HG02763 (cell line): ENCODE results near the gene ANGPTL1.

Source experiments
- ATAC-seq: cut with Tn5 transposase; IDR thresholded peaks from one replicate; pipeline ENCODE4 v1.9.1; 2021; ENCODE audit warnings: mild to moderate bottlenecking, moderate library complexity; ENCODE audit not compliant: unreplicated experiment

Gene ANGPTL1, protein sequence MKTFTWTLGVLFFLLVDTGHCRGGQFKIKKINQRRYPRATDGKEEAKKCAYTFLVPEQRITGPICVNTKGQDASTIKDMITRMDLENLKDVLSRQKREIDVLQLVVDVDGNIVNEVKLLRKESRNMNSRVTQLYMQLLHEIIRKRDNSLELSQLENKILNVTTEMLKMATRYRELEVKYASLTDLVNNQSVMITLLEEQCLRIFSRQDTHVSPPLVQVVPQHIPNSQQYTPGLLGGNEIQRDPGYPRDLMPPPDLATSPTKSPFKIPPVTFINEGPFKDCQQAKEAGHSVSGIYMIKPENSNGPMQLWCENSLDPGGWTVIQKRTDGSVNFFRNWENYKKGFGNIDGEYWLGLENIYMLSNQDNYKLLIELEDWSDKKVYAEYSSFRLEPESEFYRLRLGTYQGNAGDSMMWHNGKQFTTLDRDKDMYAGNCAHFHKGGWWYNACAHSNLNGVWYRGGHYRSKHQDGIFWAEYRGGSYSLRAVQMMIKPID

DNA sequence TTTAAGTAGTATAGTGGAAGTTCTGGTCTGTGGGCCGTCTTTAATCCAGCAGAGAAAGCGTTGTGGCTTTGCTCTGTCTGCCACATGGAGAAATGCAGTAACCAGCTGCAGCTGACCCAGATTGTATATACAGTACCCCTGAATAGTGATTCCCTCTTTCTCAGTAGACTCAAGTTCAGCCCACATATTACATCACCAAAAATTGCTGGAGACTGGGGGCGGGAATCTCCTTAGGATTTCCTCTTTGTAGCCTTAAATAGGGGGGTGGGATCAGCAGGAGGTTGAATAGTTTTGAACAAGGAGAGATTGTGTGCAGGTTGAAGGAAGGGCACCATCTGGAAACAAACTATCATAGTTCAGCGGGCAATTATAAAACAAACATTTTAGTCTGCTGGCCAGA lies at the start of gene ANGPTL1:
ANGPTL1 (minus strand) TSS at position 134 of the 400 bp plus-strand sequence. CDS start 5,301 bp downstream, outside the sequence.
- no peak for ATAC-seq

DNA sequence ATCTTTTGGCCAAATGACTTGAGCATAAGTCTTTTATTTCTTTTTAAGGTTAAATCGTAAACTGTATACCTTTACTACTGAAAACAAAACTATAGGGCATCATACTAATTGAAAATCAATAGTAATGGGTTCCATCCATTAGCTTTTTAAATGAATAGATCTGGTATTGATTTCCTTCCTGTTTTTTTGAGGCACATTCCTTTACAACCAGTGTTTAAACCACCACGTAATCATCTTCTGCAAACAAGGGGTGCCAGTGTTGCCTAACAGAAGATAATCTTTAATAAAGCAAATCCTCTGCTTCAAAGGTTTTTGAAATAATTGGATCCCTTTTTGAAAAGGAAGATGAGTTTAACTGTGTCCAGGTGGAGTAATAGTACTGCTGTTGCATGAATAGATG lies 48.7 kb upstream of the ANGPTL1 start:
- ATAC-seq, result no peak

DNA sequence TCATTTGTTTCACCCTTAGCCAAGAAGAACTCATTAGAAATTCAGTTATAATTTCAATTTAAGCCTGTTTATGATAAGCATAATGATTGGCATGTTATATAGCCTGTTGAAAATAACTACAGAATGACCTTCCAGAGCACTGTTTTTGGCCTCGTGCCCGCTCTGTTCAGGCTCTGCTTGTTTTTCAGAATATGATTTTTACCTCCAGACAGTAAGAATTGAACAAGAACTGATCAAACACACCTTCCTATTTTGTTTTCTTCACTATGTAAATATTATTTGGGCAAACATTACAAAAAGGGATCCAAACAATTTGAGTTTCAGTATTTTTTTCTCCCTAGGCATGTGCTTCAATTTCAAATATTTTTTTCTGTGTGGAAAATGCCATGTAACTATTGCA lies 48.1 kb upstream of the ANGPTL1 start:
- no peak for ATAC-seq

DNA sequence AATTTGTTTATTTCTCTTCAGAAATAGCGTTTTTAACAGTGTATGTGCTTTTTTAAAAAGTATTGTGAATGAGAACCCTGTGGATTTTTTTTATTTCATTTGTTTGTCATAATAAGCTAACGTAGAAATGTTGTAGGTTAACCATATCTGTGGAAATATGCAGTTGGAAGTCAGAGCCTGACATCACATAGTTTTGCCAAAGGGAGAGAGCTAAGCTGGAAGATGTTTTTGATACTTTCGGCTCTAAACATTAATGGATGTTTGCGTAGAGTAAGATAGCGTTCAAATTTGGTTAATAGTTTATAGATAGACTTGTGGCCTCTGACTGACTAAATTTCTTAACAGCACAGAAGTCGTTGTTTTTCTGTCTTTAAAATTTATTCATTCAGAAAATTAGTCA lies 47.4 kb upstream of the ANGPTL1 start:
- ATAC-seq, result no peak

DNA sequence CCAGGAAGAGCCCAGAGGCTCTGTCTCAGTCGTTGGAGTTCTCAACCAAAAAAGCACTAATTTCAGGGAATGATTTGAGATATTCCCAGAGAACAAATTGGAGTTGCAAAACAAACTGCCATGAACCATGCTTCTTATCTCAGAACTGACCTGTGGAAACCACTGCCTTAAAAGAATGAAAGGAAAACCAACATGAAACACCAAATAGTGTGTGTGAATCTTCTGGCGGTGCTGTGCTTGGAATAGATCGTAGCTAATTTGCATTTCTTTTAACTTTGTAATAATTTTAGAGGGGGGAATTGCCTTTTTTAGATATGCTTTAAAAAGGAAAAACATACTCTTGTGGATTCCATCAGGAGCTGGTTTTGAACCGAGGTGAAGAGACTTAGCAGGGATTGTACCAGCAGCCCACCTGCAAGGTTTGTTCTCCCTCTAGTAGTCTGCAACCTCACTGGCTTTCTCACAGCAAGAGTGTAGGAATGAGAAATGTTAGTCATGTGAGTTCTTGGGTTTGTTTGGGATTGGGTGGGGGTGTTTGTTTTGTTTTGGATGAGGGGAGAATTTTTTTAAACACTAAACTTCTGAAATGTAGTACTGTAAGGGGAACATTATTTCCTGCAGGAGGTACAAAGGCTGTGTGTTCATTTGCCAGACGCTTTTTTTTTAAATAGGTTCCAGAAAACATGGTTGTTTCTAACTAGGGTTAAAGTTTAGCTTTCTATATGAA lies 45.7 kb upstream of the ANGPTL1 start:
- ATAC-seq, result no peak

DNA sequence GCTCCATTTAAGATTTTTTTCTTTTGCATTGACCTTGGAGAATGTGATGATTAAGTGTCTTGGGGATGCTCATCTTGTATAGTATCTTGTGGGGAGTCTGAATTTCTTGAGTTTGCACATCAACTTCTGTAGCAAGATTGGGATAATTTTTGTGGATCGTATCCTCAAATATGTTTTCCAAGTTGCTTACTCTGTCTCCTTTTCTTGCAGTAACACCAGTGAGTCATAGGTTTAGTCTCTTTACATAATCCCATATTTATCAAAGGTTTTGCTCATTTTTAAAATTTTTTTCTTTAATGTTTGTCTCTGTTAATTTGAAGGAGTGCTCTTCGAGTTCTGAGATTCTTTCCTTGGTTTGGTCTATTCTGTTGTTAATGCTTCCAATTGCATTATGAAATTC lies 41.7 kb upstream of the ANGPTL1 start:
- ATAC-seq, result no peak

DNA sequence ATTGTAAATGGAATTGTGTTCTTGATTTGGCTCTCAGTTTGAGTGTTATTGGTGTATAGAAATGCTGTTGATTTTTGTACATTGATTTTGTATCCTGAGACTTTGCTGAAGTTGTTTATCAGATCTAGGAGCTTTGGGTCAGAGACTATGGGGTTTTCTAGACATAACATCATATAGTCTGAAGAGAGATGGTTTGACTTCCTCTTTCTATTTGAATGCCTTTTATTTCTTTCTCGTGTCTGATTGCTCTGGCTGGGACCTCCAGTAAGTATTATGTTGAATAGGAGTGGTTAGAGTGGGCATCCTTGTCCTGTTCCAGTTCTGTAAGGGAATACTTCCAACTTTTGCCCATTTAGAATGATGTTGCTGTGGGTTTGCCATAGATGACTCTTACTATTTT lies 39.1 kb upstream of the ANGPTL1 start:
- ATAC-seq, result no peak

DNA sequence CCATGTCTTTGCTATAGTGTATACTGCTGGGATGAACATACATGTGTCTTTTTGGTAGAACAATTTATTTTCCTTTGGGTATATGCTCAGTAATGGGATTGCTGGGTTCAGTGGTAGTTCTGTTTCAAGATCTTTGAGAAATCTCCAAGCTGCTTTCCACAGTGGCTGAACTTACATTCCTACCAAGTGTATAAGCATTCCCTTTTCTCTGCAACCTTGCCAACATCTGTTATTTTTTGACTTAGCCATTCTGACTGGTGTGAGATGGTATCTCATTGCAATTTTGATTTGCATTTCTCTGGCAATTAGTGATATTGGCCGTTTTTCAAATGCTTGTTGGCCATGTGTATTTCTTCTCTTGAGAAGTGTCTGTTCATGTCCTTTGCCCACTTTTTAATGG lies 37.5 kb upstream of the ANGPTL1 start:
- ATAC-seq, result no peak

DNA sequence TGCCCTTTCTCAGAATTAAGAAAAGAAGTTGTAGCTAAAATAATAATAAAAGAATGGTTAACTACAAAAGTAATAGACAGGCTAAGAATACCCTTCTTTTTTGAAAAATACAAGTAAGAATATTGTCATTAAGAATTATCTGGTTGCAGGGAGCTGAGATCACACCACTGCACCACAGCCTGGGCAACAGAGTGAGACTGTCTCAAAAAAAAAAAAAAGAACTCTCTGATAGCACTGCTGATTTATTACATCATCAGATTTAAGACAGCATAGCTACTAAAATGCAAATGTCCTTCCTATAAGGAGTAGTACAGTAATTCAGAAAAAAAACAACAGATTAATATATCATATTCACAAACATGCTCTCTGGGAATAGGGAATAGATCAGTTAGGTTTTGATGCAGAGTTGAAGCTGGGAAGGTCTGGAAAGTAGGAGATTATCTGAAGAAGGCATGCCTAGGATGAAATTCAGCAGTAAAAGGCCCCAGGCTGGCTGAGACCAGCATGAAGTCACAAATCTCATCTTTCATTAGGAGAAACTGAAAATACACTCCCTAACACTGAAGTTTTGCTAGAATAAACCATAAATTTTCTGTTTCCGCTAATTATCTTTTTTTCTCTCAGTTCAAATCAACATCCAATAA lies 30.7 kb upstream of the ANGPTL1 start:
- no peak for ATAC-seq

DNA sequence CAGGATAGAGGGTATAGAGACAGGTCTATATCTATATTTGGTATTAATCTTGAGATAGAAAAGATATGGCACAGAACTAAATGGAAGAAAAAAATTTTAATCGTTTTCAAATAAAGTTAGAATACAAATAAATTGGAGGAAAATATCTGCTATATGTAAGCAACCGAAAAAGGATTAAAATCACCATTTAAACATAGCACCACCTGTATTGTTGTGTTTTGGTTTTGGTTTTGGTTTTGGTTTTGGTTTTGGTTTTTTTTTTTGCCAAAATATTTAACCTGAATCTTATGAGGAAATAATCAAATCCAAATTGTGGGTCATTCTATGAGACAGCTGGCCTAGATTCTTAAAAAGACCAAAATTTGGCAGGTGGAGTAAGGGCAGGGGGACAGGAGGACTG lies 28.5 kb upstream of the ANGPTL1 start:
- no peak for ATAC-seq

DNA sequence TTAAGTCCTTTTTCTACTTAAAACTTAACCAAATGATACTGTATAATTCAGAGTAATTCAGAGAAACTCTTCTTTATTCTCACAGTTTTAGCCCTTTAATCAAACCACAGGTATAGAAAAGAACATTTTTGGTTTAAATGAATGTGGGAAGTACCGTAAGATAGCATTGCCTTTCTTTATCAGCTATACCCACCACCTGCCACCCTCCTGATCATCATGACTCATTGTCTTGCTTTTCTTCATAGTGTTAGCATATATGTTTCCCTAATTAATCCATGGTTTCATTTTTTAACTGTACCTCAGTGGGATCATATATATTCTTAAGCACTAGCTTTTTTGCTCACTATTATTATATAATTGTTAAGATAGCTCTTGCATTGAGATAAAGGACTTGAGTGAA lies 27.5 kb upstream of the ANGPTL1 start:
- ATAC-seq, result no peak

DNA sequence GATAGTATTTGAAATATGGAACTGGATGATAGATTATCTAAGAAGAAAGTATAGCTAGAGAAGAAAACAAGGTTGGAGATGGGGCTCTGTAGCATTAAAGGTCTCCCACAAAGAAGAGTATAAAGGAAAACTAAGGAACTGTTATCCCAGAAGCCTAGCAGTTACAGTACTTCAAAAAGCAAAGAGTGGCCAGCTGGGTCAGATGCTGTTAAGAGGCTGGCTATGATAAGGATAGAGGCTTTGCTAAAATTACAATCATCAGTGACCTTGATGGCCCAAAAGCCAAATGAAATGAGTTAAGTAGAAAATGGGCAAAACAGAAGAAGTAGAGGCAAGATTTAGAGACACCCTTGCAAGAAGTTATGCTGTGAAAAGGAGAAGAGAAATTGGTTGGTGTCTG lies 25.1 kb upstream of the ANGPTL1 start:
- ATAC-seq, result no peak

DNA sequence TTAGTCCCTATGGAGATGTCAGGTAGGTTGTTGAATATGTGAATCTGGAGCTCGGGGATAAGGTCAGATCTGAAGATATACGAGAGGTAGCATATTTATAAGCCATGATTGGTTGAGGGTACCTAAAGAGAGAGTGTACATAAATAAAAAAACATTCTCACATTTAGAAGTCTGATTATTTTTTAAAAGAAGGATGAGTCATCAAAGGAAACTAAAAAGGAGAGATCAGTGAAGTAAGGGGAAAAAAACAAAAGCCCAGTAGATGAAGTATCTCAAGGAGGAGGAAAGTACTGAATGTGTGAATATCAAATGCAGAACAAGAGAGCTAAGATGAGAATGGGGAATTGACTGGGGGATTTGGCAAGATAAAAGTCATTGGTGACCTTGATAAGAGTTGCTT lies 15.7 kb upstream of the ANGPTL1 start:
- ATAC-seq, result no peak

DNA sequence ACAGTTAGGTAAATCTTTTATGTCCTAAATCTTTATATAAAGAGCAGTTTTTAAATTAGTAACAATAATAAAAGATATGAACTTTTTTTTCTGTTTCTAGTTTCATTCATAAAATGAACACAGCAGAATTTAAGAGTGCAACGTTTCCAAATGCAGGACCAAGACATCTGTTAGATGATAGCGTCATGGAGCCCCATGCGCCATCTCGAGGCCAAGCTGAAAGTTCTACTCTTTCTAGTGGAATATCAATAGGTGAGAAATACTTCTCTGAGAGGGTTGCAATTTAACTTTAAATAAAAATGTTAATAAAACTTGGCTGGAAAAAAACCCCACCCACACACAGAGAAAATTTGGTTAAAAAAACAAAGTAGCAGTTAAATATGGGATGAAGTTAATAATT lies 15.0 kb upstream of the ANGPTL1 start:
- no peak for ATAC-seq

DNA sequence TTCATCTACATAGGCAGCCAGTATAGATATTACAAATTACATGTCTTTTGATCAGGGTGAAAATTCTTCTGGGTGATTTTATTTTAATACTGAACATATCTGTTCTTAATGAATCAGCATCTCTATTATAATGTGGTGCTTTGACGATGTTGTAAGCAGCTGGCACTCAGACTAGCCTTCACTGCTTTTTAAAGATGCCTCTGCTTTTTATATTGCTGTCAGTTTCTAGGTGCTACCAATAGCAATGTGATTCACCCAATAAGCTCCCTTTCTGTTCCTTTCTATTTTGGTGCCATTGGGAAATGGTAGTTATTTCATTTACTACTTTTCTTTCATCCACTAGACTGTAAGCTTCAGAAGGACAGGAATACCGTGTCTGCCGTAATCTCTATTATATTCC lies 11.1 kb upstream of the ANGPTL1 start:
- no peak for ATAC-seq

DNA sequence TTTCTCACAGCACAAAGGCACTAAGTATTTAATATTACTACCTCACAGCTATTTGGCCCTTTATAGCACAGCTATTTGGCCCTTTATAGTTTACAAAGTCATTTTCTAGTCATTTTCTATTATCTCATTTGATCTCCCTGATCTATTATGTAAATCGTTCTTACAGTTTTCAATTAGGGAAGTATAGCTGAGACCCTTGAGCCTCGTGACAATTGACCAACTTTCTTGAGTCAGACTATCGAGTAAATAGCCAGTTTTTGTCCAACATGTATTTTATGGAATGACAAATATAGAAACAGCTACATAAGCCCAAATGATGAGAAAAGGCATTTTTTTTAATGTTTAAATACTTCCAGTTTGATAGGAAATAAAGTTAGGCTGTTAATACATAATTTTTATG lies 7.0 kb upstream of the ANGPTL1 start:
- no peak for ATAC-seq

DNA sequence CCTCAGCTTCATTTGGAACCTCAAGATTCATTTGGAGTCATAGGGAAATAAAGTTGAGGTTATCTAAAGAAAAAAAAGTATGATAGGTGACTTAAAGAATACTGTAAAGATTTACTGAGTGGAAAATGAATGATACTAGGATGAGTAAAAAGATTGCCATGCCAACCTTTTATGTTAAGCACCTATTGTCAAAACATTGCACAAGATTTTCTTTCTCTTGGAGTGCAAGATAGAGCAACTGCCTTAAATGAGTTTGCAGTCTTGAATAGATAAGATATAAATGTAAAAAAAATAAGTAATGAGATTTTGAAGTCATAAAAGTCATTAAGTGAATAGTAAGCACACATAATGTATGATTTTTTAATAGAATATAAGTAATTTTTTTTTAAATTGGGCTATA lies 5.1 kb upstream of the ANGPTL1 start:
- ATAC-seq, result no peak

DNA sequence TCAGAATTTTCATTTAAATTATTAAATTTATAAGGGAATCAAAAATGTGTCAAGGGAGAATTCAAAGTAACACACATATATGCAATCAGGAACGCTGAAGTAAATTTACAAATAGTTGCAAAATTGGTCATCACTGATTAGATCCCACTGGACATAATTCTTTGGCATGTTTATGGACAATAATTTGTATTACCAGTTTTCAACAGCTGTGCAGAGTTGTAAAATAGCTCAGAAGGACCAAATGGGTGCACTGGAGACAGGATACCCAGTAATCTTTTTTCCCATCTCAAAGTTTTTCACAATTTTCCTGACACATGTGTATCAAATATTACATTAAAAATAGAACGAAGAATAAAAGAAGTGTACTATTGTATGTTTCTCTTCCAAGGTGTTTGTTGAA lies 4.1 kb upstream of the ANGPTL1 start:
- ATAC-seq, result no peak

DNA sequence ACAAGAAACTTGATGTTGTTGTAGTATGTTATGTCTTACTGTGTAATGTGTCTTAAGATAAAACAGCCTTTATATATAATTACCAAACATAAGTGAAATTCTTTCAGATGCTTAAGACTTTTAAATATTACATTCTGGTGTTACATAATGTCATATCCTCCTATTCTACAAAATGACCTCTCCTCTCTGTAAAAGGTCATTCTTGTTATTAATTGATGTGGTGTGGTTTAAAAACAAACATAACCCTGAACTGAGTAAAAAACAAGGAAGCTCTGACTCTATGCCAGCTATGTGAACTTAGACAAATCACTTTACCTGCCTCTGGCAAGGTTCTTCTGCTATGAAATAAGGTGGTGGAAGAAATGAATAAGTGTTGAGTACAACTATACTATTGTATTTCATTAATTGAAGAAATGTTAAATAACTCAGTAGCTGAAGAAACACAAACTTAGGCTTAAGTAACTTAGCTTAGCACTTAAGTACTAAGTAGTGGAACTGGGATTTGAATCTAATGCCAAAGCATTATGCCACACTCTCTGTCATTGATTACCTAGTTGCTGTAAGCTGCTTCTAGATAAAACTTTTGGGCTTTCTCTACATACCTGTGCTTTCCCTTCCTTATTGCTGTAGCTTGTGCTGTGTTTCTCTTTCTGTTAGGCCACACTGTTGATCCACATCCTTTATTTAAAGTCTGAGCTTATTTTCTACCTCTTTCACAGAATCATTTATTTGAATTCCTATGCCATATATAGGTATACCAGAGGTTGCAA lies 859 bp upstream of the ANGPTL1 start:
- ATAC-seq, result no peak

DNA sequence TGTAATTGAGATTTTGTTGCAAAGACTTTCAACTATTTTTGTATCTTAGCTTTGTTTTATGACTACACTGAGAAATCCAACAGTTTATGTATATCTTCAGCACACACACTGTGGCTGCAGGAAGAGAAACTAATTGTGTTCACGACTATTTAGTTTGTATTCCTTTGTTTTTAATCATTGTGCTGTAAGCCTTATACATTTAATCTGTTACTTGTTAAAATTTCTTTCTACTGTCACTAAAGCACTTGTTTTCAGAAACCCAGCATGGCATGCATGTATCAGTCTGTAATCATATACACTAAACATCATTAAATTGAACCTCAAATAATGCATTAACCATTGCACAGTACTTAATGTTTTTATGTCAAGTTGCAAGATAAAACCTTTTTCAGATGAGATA lies 656 bp downstream of the ANGPTL1 start:
- no peak for ATAC-seq

DNA sequence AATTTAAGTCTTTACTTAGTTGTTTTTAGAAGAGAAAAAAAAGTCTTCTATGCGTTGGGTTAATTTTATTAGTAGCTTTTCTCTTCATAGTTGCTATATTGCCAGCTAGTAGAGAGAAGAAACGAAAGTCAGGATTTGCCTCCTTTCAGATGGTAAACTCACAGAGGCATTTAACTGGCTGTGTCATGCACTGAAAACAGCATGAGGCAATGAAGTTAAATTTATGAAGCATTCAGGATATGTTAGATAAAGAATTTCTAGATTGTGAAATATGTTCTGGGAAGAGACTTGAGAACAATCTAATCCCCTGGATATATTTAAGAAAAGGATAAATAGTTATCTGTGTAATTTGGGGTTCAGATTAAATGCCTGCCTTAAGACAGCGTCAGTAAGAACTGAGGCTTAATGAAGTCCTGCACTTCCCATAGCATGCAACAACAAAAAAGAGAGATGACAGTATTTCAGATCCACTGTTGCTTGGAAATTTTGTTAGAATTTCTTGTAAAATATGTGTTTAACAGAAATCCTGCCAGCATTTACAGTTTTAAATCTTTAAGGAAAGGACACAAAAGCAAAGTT lies 1.7 kb downstream of the ANGPTL1 start:
- no peak for ATAC-seq
